HCT116 (cell line): ENCODE results near the gene METTL6. TPM values are rescaled to one million over a fixed set of nuclear protein-coding genes. Genes with fewer than 3 reads are reported as not detected.

Experiments used
- ATAC-seq: fragments of 200-7000 bp; cut with Tn5 transposase; 2 replicates; pipeline ENCODE4 v1.9.1; 2020; ENCODE audit warnings: mild to moderate bottlenecking, moderate library complexity
- Bru-seq: library from RNA; stranded (reverse); fragments of 400-500 nt; gene quantifications from one replicate; lab custom pipeline; 2021; lab: Mats Ljungman, UMichigan
- BruChase-seq, 2 experiments: library from RNA; stranded (reverse); fragments of 400-500 nt; gene quantifications; one replicate each; lab custom pipeline; 2021; lab: Mats Ljungman, UMichigan
- BruUV-seq: library from RNA; stranded (reverse); fragments of 400-500 nt; replicated peaks from 2 replicates; lab custom pipeline; 2021; lab: Mats Ljungman, UMichigan
- CTCF ChIA-PET: fragments of 300-600 bp; sonication (Branson Sonifier 250); formaldehyde crosslinking; loops from one replicate; lab custom pipeline; 2021; ENCODE audit warnings: antibody characterized with exemption; lab: Charles Lee
- POLR2A ChIA-PET: fragments of 300-600, 350-600 bp; sonication (Branson Sonifier 250); formaldehyde crosslinking; loops from one replicate; lab custom pipeline; 2021; ENCODE audit warnings: antibody characterized with exemption; lab: Charles Lee
- RAD21 ChIA-PET, 2 experiments: fragments of 300-600 bp; sonication (Branson Sonifier 250); formaldehyde crosslinking; loops; one replicate each; lab custom pipeline; 2023; ENCODE audit warnings: low total read pairs in 2 of 2; ENCODE audit not compliant: uncharacterized antibody in 2 of 2, unreplicated experiment in 2 of 2, low non-redundant PET in 1 of 2; lab: Charles Lee
- DNase-seq: peaks from one replicate; pipeline ENCODE4 v3.0.0-alpha.2; 2010; ENCODE audit warnings: low read depth, low spot score
- H2AFZ ChIP-seq: fragments of 200-600 bp; shearing (Covaris generic), sonication (generic); 2 replicates; pipeline ENCODE4 v1.6.1; 2017; ENCODE audit warnings: low read depth, mixed run types, mixed read lengths, antibody characterized with exemption, low read length; ENCODE audit not compliant: poor library complexity, severe bottlenecking
- H3K27ac ChIP-seq: 2 replicates; pipeline ENCODE4 v1.5.1; 2012; ENCODE audit warnings: low read depth, low read length
- H3K27me3 ChIP-seq: fragments of 200-600 bp; sonication (generic); 2 replicates; pipeline ENCODE4 v1.6.1; 2016; ENCODE audit warnings: mixed run types, low read length, mixed read lengths; ENCODE audit not compliant: insufficient read depth
- H3K36me3 ChIP-seq, 2 experiments: fragments of 200-500 bp in 1 of 2; fragments of 200-600 bp in 1 of 2; sonication (Bioruptor generic) in 1 of 2; sonication (generic) in 1 of 2; 2 replicates each; pipeline versions ENCODE4 v1.5.1 to v1.6.1; 2014 to 2016; ENCODE audit warnings: low read length in 2 of 2, inconsistent platforms in 1 of 2, mixed read lengths in 1 of 2, mixed run types in 1 of 2; ENCODE audit not compliant: insufficient read depth in 2 of 2, control insufficient read depth in 1 of 2
- H3K4me1 ChIP-seq, 2 experiments: fragments of 200-600 bp in 1 of 2; sonication (generic) in 1 of 2; 2 replicates each; pipeline versions ENCODE4 v1.5.1 to v1.6.1; 2012 to 2017; ENCODE audit warnings: low read length in 2 of 2, inconsistent platforms in 1 of 2, mild to moderate bottlenecking in 1 of 2, mixed read lengths in 1 of 2, mixed run types in 1 of 2, moderate library complexity in 1 of 2; ENCODE audit not compliant: insufficient read depth in 2 of 2, control insufficient read depth in 1 of 2
- H3K4me2 ChIP-seq: fragments of 200-600 bp; sonication (generic); 2 replicates; pipeline ENCODE4 v1.6.1; 2017; ENCODE audit warnings: mixed run types, low read length, mixed read lengths
- H3K4me3 ChIP-seq, 2 experiments: fragments of 200-600 bp in 1 of 2; sonication (generic) in 1 of 2; replicated peaks in 1 of 2; 2 replicates each; pipeline ENCODE4 v1.5.1; 2011 to 2016; ENCODE audit warnings: low read length in 2 of 2, control low read depth in 1 of 2, low read depth in 1 of 2, mild to moderate bottlenecking in 1 of 2, mixed read lengths in 1 of 2, mixed run types in 1 of 2
- H3K79me2 ChIP-seq: fragments of 200-600 bp; sonication (generic); 2 replicates; pipeline ENCODE4 v1.6.1; 2017; ENCODE audit warnings: mild to moderate bottlenecking, mixed run types, low read length, moderate library complexity, mixed read lengths; ENCODE audit not compliant: insufficient read depth
- H3K9ac ChIP-seq: fragments of 200-600 bp; sonication (generic); 2 replicates; pipeline ENCODE4 v1.6.1; 2016; ENCODE audit warnings: low read length, mixed read lengths
- H3K9me2 ChIP-seq: fragments of 200-600 bp; sonication (generic), shearing (Covaris generic); 2 replicates; pipeline ENCODE4 v1.6.1; 2017; ENCODE audit warnings: mixed run types, mild to moderate bottlenecking, moderate library complexity; ENCODE audit not compliant: insufficient read depth
- H3K9me3 ChIP-seq, 2 experiments: fragments of 200-500 bp in 1 of 2; fragments of 200-600 bp in 1 of 2; sonication (Bioruptor generic) in 1 of 2; sonication (generic) in 1 of 2; 2 replicates each; pipeline ENCODE4 v1.6.1; 2014 to 2017; ENCODE audit warnings: low read length in 2 of 2, mixed read lengths in 2 of 2, inconsistent platforms in 1 of 2, low read depth in 1 of 2, mild to moderate bottlenecking in 1 of 2, mixed run types in 1 of 2, moderate library complexity in 1 of 2; ENCODE audit not compliant: control insufficient read depth in 1 of 2, insufficient read depth in 1 of 2
- H4K20me1 ChIP-seq: fragments of 200-600 bp; sonication (generic), shearing (Covaris generic); 2 replicates; pipeline ENCODE4 v1.6.1; 2017; ENCODE audit warnings: mixed run types, mild to moderate bottlenecking, moderate library complexity; ENCODE audit not compliant: insufficient read depth
- ATF3 ChIP-seq: IDR thresholded peaks from 2 replicates; pipeline ENCODE4 v1.6.1; 2012
- CEBPB ChIP-seq: IDR thresholded peaks from 2 replicates; pipeline ENCODE4 v1.6.1; 2012; ENCODE audit warnings: low read depth
- CTCF ChIP-seq, 3 experiments: fragments of 200-600 bp in 1 of 3; sonication (generic) in 1 of 3; IDR thresholded peaks in 2 of 3; conservative IDR thresholded peaks in 1 of 3; 2 replicates each; pipeline ENCODE4 v1.5.1; 2012 to 2017; ENCODE audit warnings: low read depth in 2 of 3, low read length in 2 of 3, antibody characterized with exemption in 1 of 3, borderline replicate concordance in 1 of 3, control low read depth in 1 of 3, mild to moderate bottlenecking in 1 of 3, mixed read lengths in 1 of 3, mixed run types in 1 of 3, moderate library complexity in 1 of 3; ENCODE audit not compliant: insufficient read depth in 1 of 3
- EGR1 ChIP-seq: IDR thresholded peaks from 2 replicates; pipeline ENCODE4 v1.6.1; 2012; ENCODE audit warnings: low read depth
- ELF1 ChIP-seq: IDR thresholded peaks from 2 replicates; pipeline ENCODE4 v1.6.1; 2012; ENCODE audit warnings: low read depth, borderline replicate concordance
- EZH2 ChIP-seq: fragments of 200-600 bp; sonication (generic); IDR thresholded peaks from 2 replicates; pipeline ENCODE4 v1.6.1; 2017; ENCODE audit warnings: antibody characterized with exemption, mixed run types
- EZH2phosphoT487 ChIP-seq: fragments of 200-600 bp; IDR thresholded peaks from 2 replicates; pipeline ENCODE4 v1.6.1; 2018; ENCODE audit warnings: antibody characterized with exemption, borderline replicate concordance
- FOSL1 ChIP-seq: IDR thresholded peaks from 2 replicates; pipeline ENCODE4 v1.6.1; 2012; ENCODE audit warnings: low read depth
- POLR2A ChIP-seq: IDR thresholded peaks from 2 replicates; pipeline ENCODE4 v1.7.0; 2011; ENCODE audit warnings: borderline replicate concordance; ENCODE audit not compliant: insufficient read depth, insufficient read length; ENCODE audit errors: extremely low read depth
- SIN3A ChIP-seq: IDR thresholded peaks from 2 replicates; pipeline ENCODE4 v1.6.1; 2012; ENCODE audit warnings: low read depth
- SP1 ChIP-seq: IDR thresholded peaks from 2 replicates; pipeline ENCODE4 v1.6.1; 2012; ENCODE audit warnings: low read depth
- TCF7L2 ChIP-seq: IDR thresholded peaks from 2 replicates; pipeline ENCODE4 v1.7.0; 2011; ENCODE audit warnings: borderline replicate concordance, inconsistent platforms; ENCODE audit not compliant: insufficient read depth, insufficient read length; ENCODE audit errors: extremely low read depth
- YY1 ChIP-seq: IDR thresholded peaks from 2 replicates; pipeline ENCODE4 v1.6.1; 2011; ENCODE audit warnings: low read length, low read depth, moderate library complexity, mild to moderate bottlenecking; ENCODE audit not compliant: insufficient replicate concordance; ENCODE audit errors: extremely low read depth
- ZFX ChIP-seq: fragments of 450-650 bp; IDR thresholded peaks from 2 replicates; pipeline ENCODE4 v1.6.1; 2017
- intact Hi-C: fragments of 100-400 bp; cut with micrococcal nuclease; formaldehyde crosslinking; loops from 2 replicates; pipeline ENCODE4 v1.10.0; 2022
- long read RNA-seq: library from polyadenylated mRNA; unstranded; transcript quantifications from one replicate; pipeline ENCODE4 v2.0.0, GENCODE V29; 2021; ENCODE audit not compliant: unreplicated experiment
- polyA plus RNA-seq: library from polyadenylated mRNA; unstranded; fragments of >200 nt; gene quantifications from 2 replicates; pipeline ENCODE4 v1.2.1, GENCODE V29; 2012; ENCODE audit warnings: missing spikeins
- total RNA-seq: library from RNA; stranded (reverse); gene quantifications from one replicate; pipeline ENCODE4 v1.2.1, GENCODE V29; 2021; ENCODE audit not compliant: unreplicated experiment
- TF ChIP-seq, protein P1 (sequence below): IDR thresholded peaks from 2 replicates; pipeline ENCODE4 v1.6.1; 2012; ENCODE audit warnings: low read depth
- TF ChIP-seq, protein P2 (sequence below): IDR thresholded peaks from 2 replicates; pipeline ENCODE4 v1.6.1; 2011; ENCODE audit warnings: mild to moderate bottlenecking, low read length, moderate library complexity; ENCODE audit not compliant: insufficient replicate concordance; ENCODE audit errors: extremely low read depth

Gene METTL6, protein sequence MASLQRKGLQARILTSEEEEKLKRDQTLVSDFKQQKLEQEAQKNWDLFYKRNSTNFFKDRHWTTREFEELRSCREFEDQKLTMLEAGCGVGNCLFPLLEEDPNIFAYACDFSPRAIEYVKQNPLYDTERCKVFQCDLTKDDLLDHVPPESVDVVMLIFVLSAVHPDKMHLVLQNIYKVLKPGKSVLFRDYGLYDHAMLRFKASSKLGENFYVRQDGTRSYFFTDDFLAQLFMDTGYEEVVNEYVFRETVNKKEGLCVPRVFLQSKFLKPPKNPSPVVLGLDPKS
- total RNA-seq, result 14.7 TPM
- polyA plus RNA-seq, result 10.9 and 13.3 TPM in 2 replicates
- Bru-seq, nascent RNA, result percentile 66 among the genes with signal in this experiment
- percentile 78 among the genes with signal in this experiment for BruChase-seq, experiment 1, labeled RNA remaining after a 6-hour chase
- percentile 78 among the genes with signal in this experiment for BruChase-seq, experiment 2, labeled RNA remaining after a 2-hour chase
- long read RNA-seq, full-length matches to known transcripts, result 15 of 28 reads
- long read RNA-seq, partial matches to known transcripts, result 0 of 28 reads
- long read RNA-seq, other reads (novel, unspliced or antisense), result 13 of 28 reads

DNA sequence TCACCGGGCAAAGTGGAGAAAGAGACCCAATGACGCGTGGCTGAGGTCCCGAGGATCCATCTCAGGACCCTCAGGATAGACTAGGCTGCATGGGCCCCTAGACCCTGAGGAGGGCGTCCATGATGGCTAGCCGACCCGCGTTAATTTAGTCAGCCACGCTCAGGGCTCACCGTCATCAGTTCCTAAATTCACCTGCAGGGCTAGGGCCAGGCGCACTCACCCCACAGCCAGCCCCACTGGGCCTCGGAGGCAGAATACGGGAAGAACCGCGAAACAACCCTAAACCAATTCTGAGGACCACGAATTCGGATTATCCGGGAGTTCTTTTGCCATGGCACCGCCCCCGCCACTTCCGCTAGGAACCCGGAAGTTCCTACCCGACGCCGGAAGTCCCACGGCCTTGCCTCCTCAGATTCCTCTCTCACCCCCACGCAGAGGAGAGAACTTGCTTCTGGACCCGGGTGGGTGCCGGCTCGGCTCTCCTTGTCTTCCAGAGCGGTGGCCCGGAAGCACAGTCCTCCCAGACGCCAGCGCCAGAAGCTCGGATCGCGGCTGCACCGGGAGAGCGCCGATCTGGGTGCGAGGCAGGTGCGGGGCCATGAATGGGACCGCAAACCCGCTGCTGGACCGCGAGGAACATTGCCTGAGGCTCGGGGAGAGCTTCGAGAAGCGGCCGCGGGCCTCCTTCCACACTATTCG, at the start of gene METTL6, which contains the start of gene EAF1:
TSS of gene METTL6 (minus strand) at position 363 of the 699 bp plus-strand sequence. CDS start 1,033 bp downstream, outside the sequence.
TSS of gene EAF1 (plus strand) at position 417 of the 699 bp plus-strand sequence. CDS start at position 599, 182 bp downstream.
- peaks cover 12% of the 10 kb centered on the region in 2 experiments for H3K36me3 ChIP-seq
- peaks cover 69% of the 10 kb centered on the region for H3K79me2 ChIP-seq
- no peaks in the 10 kb centered on the region for H3K9me2 ChIP-seq
- no peaks in the 10 kb centered on the region for H3K9me3 ChIP-seq
- ATAC-seq (peak; percentile 91), DNase-seq (peak; percentile 58)
- CTCF ChIA-PET, result no interaction called here
- H3K9ac ChIP-seq, result peak within 1 kb of the TSS; percentile 86
- RAD21 ChIA-PET, result no interaction called here
- peak within 1 kb of the TSS; percentile 95 for H2AFZ ChIP-seq
- peaks cover 13 to 16% of the 10 kb centered on the region in 2 experiments for H3K4me1 ChIP-seq
- peak within 1 kb of the TSS; percentile 88 for H3K4me2 ChIP-seq
- peak within 1 kb of the TSS; percentile 77 for H3K27ac ChIP-seq
- POLR2A ChIA-PET, result no interaction called here
- no peaks in the 10 kb centered on the region for H3K27me3 ChIP-seq
- intact Hi-C loops, result no loop called here
- H4K20me1 ChIP-seq, result no peaks in the 10 kb centered on the region
- no TSS peak for BruUV-seq
- peak within 1 kb of the TSS; percentile 99 for H3K4me3 ChIP-seq
- TF ChIP-seq CEBPB (no peak), EZH2 (no peak), TCF7L2 (no peak), ELF1 (peak; percentile 93), EGR1 (peak; percentile 91), ATF3 (no peak), POLR2A (peak; percentile 55), EZH2phosphoT487 (no peak), SIN3A (peak; percentile 88), FOSL1 (no peak), ZFX (peak; percentile 36; the same call in 1 of the 2 replicates), CTCF (IDR thresholded peaks at IDR 0.05 in 2 of 3, conservative IDR thresholded peaks at IDR 0.05 in 1 of 3; ENCODE audit: borderline replicate concordance in 1 of 3, insufficient read depth in 1 of 3, low read depth in 2 of 3, low read length in 2 of 3) (peak in 1 of 3 experiments; percentile 3; a peak in 1 of 6 replicates), YY1 (no peak), SP1 (no peak)
- TF ChIP-seq, protein P1, sequence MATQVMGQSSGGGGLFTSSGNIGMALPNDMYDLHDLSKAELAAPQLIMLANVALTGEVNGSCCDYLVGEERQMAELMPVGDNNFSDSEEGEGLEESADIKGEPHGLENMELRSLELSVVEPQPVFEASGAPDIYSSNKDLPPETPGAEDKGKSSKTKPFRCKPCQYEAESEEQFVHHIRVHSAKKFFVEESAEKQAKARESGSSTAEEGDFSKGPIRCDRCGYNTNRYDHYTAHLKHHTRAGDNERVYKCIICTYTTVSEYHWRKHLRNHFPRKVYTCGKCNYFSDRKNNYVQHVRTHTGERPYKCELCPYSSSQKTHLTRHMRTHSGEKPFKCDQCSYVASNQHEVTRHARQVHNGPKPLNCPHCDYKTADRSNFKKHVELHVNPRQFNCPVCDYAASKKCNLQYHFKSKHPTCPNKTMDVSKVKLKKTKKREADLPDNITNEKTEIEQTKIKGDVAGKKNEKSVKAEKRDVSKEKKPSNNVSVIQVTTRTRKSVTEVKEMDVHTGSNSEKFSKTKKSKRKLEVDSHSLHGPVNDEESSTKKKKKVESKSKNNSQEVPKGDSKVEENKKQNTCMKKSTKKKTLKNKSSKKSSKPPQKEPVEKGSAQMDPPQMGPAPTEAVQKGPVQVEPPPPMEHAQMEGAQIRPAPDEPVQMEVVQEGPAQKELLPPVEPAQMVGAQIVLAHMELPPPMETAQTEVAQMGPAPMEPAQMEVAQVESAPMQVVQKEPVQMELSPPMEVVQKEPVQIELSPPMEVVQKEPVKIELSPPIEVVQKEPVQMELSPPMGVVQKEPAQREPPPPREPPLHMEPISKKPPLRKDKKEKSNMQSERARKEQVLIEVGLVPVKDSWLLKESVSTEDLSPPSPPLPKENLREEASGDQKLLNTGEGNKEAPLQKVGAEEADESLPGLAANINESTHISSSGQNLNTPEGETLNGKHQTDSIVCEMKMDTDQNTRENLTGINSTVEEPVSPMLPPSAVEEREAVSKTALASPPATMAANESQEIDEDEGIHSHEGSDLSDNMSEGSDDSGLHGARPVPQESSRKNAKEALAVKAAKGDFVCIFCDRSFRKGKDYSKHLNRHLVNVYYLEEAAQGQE, result no peak
- TF ChIP-seq, protein P2, sequence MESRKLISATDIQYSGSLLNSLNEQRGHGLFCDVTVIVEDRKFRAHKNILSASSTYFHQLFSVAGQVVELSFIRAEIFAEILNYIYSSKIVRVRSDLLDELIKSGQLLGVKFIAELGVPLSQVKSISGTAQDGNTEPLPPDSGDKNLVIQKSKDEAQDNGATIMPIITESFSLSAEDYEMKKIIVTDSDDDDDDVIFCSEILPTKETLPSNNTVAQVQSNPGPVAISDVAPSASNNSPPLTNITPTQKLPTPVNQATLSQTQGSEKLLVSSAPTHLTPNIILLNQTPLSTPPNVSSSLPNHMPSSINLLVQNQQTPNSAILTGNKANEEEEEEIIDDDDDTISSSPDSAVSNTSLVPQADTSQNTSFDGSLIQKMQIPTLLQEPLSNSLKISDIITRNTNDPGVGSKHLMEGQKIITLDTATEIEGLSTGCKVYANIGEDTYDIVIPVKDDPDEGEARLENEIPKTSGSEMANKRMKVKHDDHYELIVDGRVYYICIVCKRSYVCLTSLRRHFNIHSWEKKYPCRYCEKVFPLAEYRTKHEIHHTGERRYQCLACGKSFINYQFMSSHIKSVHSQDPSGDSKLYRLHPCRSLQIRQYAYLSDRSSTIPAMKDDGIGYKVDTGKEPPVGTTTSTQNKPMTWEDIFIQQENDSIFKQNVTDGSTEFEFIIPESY, result peak; percentile 38
